Astrocyte (in vitro differentiated cells and primary cell): ENCODE data around the gene LHFPL2.

ENCODE experiments used
- CTCF ChIP-seq: IDR thresholded peaks from 2 replicates; pipeline ENCODE4 v1.5.1; 2011; ENCODE audit warnings: low read depth, mild to moderate bottlenecking, inconsistent platforms, low read length, moderate library complexity; ENCODE audit not compliant: insufficient read depth
- EZH2 ChIP-seq: IDR thresholded peaks from 2 replicates; pipeline ENCODE4 v1.6.1; 2012; ENCODE audit warnings: mild to moderate bottlenecking, low read length, inconsistent platforms; ENCODE audit not compliant: insufficient read depth

DNA sequence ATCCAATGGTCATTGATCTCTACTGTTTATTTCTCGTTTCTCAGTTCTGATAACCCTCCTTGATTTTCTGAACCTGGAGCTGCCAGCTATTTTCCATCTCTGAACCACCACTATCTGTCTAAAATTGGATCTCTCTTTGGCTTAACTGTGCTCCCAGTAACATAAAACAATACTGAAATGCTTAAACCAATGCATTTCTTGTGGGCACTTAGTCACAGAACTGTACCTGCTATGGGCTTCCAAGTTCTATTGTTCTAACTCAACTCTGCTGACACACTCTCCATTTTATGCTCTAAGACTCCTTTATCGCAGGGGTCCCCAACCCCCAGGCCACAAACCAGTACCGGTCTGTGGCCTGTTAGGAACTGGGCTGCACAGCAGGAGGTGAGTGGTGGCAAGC, 120.6 kb downstream of the LHFPL2 start:
- TF ChIP-seq CTCF = no peak
- TF ChIP-seq EZH2 = no peak
